Osteoblast (primary cell): ENCODE measurements around the gene LARP7. TPM values are rescaled to one million over a fixed set of nuclear protein-coding genes. Genes with fewer than 3 reads are reported as not detected.
"Not testable (repeated sequence)": the region's sequence is repeated elsewhere in the genome, so short reads cannot be mapped to it uniquely, and the experiment has no call there.

Experiments
- DNase-seq: peaks from one replicate; pipeline ENCODE4 v3.0.0; 2011; ENCODE audit warnings: low spot score, mixed read lengths; ENCODE audit not compliant: insufficient read length; ENCODE audit errors: missing footprints
- H2AFZ ChIP-seq: 2 replicates; pipeline ENCODE4 v1.6.0; 2011; ENCODE audit warnings: mild to moderate bottlenecking, low read length
- H3K27ac ChIP-seq: 2 replicates; pipeline ENCODE4 v1.5.1; 2011; ENCODE audit warnings: mild to moderate bottlenecking, low read depth, low read length, moderate library complexity
- H3K27me3 ChIP-seq: 2 replicates; pipeline ENCODE4 v1.6.0; 2012; ENCODE audit warnings: mild to moderate bottlenecking, control low read depth, inconsistent platforms, low read length, moderate library complexity; ENCODE audit not compliant: insufficient read depth
- H3K36me3 ChIP-seq: 2 replicates; pipeline ENCODE4 v1.5.1; 2011; ENCODE audit warnings: mild to moderate bottlenecking, low read length, control low read depth, moderate library complexity; ENCODE audit not compliant: insufficient read depth
- H3K4me1 ChIP-seq: 2 replicates; pipeline ENCODE4 v1.5.1; 2011; ENCODE audit warnings: mild to moderate bottlenecking, low read length, control low read depth, moderate library complexity; ENCODE audit not compliant: insufficient read depth
- H3K4me2 ChIP-seq: 2 replicates; pipeline ENCODE4 v1.6.0; 2011; ENCODE audit warnings: mild to moderate bottlenecking, low read length; ENCODE audit not compliant: insufficient read depth
- H3K4me3 ChIP-seq: fragments of 200-600 bp; sonication (generic); 3 replicates; pipeline ENCODE4 v1.5.1; 2012; ENCODE audit warnings: mild to moderate bottlenecking, low read length, inconsistent platforms; ENCODE audit not compliant: insufficient read depth
- H3K79me2 ChIP-seq: 2 replicates; pipeline ENCODE4 v1.6.0; 2012; ENCODE audit warnings: mild to moderate bottlenecking, low read length, control low read depth, inconsistent platforms; ENCODE audit not compliant: insufficient read depth
- H3K9me3 ChIP-seq: 2 replicates; pipeline ENCODE4 v1.5.1; 2011; ENCODE audit warnings: low read depth, low read length, control low read depth
- H4K20me1 ChIP-seq: 2 replicates; pipeline ENCODE4 v1.6.0; 2012; ENCODE audit warnings: mild to moderate bottlenecking, low read length, control low read depth; ENCODE audit not compliant: insufficient read depth
- CTCF ChIP-seq: IDR thresholded peaks from 2 replicates; pipeline ENCODE4 v1.5.1; 2011; ENCODE audit warnings: mild to moderate bottlenecking, low read depth, low read length, moderate library complexity; ENCODE audit errors: extremely low read depth
- total RNA-seq: library from RNA; depleted of rRNA; stranded (reverse); fragments of >200 nt; gene quantifications from 2 replicates; pipeline ENCODE4 v1.2.3, GENCODE V29; 2012

LARP7 gene
- total RNA-seq, 1 donor, result 32.2 TPM

- no peak for DNase-seq
- no peak for TF ChIP-seq CTCF
- Histone ChIP-seq H3K79me2 (peaks cover 55% of the 10 kb centered on the region), H3K27me3 (no peaks in the 10 kb centered on the region), H4K20me1 (peaks cover 2% of the 10 kb centered on the region), H3K4me3 (no peak overlapping the region), H3K36me3 (peaks cover 27% of the 10 kb centered on the region), H2AFZ (no peak overlapping the region), H3K9me3 (no peaks in the 10 kb centered on the region), H3K4me2 (no peak overlapping the region), H3K27ac (no peak overlapping the region), H3K4me1 (peaks cover 11% of the 10 kb centered on the region)
Observed at GRCh38 chr4:112642526-112642925, 5.6 kb downstream of the LARP7 start.

GRCh38 chr4:112644595-112645535 lies 7.9 kb downstream of the LARP7 start:
- not testable (repeated sequence) for H3K4me3 ChIP-seq, H3K9me3 ChIP-seq, H4K20me1 ChIP-seq, H3K4me1 ChIP-seq, DNase-seq, H3K27ac ChIP-seq, H3K27me3 ChIP-seq, H2AFZ ChIP-seq, H3K4me2 ChIP-seq
- Histone ChIP-seq H3K79me2 (peaks cover 34% of the 10 kb centered on the region), H3K36me3 (peaks cover 35% of the 10 kb centered on the region)

- no peak overlapping the region for H3K4me3 ChIP-seq
- peak; percentile 8 for DNase-seq
- H3K9me3 ChIP-seq, result no peaks in the 10 kb centered on the region
- H3K79me2 ChIP-seq, result peaks cover 25% of the 10 kb centered on the region
- H3K27me3 ChIP-seq, result no peaks in the 10 kb centered on the region
- H3K36me3 ChIP-seq, result peaks cover 42% of the 10 kb centered on the region
- TF ChIP-seq CTCF, result no peak
- peaks cover 6% of the 10 kb centered on the region for H3K4me1 ChIP-seq
- H3K27ac ChIP-seq, result no peak overlapping the region
- no peak overlapping the region for H2AFZ ChIP-seq
- H3K4me2 ChIP-seq, result no peak overlapping the region
- peaks cover 2% of the 10 kb centered on the region for H4K20me1 ChIP-seq
Observed at GRCh38 chr4:112645541-112646329, 8.8 kb downstream of the LARP7 start.

DNA sequence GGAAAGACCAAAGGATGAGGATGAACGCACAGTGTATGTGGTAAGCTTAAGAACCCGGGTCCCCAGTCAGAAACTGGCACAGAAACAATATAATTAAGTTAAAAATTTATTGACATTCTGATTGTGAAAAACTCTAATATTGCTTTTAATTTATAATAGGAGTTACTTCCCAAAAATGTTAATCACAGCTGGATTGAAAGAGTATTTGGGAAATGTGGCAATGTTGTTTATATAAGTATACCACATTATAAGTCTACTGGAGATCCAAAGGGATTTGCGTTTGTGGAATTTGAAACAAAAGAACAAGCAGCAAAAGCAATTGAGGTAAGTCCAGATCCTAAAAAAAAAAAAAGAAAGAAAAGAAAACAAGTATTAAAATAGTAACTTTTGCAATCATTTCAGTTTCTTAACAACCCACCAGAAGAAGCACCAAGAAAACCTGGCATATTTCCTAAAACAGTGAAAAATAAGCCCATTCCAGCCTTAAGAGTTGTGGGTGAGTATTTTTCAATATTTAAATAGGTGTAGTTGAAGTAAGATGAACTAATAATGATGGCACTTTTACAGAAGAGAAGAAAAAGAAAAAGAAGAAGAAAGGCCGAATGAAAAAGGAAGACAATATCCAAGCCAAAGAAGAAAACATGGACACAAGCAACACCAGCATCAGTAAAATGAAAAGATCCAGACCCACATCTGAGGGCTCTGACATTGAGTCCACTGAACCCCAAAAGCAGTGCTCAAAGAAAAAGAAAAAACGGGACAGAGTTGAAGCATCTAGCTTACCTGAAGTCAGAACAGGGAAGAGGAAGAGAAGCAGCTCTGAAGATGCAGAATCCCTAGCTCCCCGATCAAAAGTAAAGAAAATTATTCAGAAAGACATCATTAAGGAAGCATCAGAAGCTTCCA lies 9.9 kb downstream of the LARP7 start:
- Histone ChIP-seq H4K20me1 (peaks cover 2% of the 10 kb centered on the region), H3K9me3 (no peaks in the 10 kb centered on the region), H3K4me1 (peaks cover 6% of the 10 kb centered on the region), H3K4me2 (no peak overlapping the region), H3K4me3 (no peak overlapping the region), H3K36me3 (peaks cover 48% of the 10 kb centered on the region), H3K79me2 (peaks cover 14% of the 10 kb centered on the region), H3K27ac (no peak overlapping the region), H3K27me3 (no peaks in the 10 kb centered on the region), H2AFZ (no peak overlapping the region)
- no peak for TF ChIP-seq CTCF
- DNase-seq, result no peak
